ENCODE results near the gene SLC35B2. TPM values are rescaled to one million over a fixed set of nuclear protein-coding genes. Genes with fewer than 3 reads are reported as not detected.

SLC35B2 gene
- total and polyA plus RNA-seq, 10 of the 15 experiments (the other 5 are each of a cell fraction or from before 2014, with no cell fraction given): 11.3 to 45.4 (median 33.8) TPM

DNA sequence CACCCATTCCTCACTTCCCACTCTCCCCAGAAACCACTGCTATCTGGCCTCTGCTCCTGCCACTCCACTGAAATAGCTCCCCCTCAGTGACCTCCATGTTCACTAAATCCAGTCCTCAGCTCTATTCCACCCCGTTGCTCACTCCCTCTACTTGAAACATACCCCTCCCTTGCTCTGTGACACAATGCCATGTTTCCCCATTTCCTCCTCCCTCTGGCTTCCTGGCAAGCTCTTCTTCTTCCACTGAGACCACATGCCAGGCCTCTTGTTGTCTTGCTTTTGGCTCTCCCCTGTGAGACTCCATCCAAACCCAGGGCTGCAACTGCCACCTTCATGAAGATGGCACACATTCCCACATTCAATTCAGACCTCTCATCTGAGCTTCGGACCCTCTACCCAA, 26.8 kb upstream of the SLC35B2 start:
- POLR2A ChIA-PET: interaction anchor here (0.6 kb wide), 1 partner anchor 126 kb away, joined by 3 read pairs; no protein-coding TSS in a partner anchor
- no peaks in the 10 kb centered on the region for H3K36me3 ChIP-seq (ENCODE audit: control insufficient read depth in 2 of 2, insufficient read depth in 2 of 2, low read length in 1 of 2)
- SMC1A ChIA-PET (ENCODE audit: uncharacterized antibody, unreplicated experiment): no interaction called here
- 0% methylated on average over 2 of the region's 2 CpGs for WGBS (ENCODE audit: insufficient coverage, insufficient replicate concordance, low lambda C conversion rate, missing lambda C conversion rate)
- in situ Hi-C loops (cut with MboI): no loop called here
- no peak overlapping the region for H3K27ac ChIP-seq (ENCODE audit: control insufficient read depth, insufficient read depth)
- no peaks in the 10 kb centered on the region for H3K9me3 ChIP-seq (replicated peaks; ENCODE audit: control insufficient read depth, insufficient read depth, low read length)
- TF ChIP-seq, protein P1, sequence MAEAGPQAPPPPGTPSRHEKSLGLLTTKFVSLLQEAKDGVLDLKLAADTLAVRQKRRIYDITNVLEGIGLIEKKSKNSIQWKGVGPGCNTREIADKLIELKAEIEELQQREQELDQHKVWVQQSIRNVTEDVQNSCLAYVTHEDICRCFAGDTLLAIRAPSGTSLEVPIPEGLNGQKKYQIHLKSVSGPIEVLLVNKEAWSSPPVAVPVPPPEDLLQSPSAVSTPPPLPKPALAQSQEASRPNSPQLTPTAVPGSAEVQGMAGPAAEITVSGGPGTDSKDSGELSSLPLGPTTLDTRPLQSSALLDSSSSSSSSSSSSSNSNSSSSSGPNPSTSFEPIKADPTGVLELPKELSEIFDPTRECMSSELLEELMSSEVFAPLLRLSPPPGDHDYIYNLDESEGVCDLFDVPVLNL (IDR thresholded peaks at IDR 0.05; ENCODE audit: low read depth, low read length): no peak
- TF ChIP-seq BCL11A (IDR thresholded peaks at IDR 0.05; ENCODE audit: low read depth, low read length) (no peak), CBX5 (IDR thresholded peaks at IDR 0.05; ENCODE audit: low read depth) (no peak), SMARCA5 (IDR thresholded peaks at IDR 0.05) (no peak), MYC (IDR thresholded peaks at IDR 0.05; ENCODE audit: insufficient read depth, insufficient read length, insufficient replicate concordance, low read length, severe bottlenecking) (no peak), EGR1 (IDR thresholded peaks at IDR 0.05; ENCODE audit: borderline replicate concordance in 1 of 2, low read depth in 2 of 2, low read length in 2 of 2) (no peak), SUPT20H (IDR thresholded peaks at IDR 0.05; ENCODE audit: borderline replicate concordance, control insufficient read depth, low read depth, low read length) (no peak), MEF2B (IDR thresholded peaks at IDR 0.05; ENCODE audit: partially characterized antibody, poor library complexity, severe bottlenecking) (no peak), RBBP5 (conservative IDR thresholded peaks at IDR 0.05) (no peak), TCF7 (IDR thresholded peaks at IDR 0.05; ENCODE audit: borderline replicate concordance) (no peak), DPF2 (IDR thresholded peaks at IDR 0.05) (no peak), RUNX3 (IDR thresholded peaks at IDR 0.05; ENCODE audit: low read length) (no peak), FOXK2 (IDR thresholded peaks at IDR 0.05) (no peak), ESRRA (IDR thresholded peaks at IDR 0.05; ENCODE audit: low read length) (no peak), EED (IDR thresholded peaks at IDR 0.05; ENCODE audit: low read depth) (no peak), ZNF384 (IDR thresholded peaks at IDR 0.05; ENCODE audit: borderline replicate concordance, low read depth, low read length) (no peak), RFX5 (IDR thresholded peaks at IDR 0.05; ENCODE audit: low read depth, low read length) (no peak), KAT2A (conservative IDR thresholded peaks at IDR 0.05; ENCODE audit: control insufficient read depth, low read depth, low read length) (no peak)
- TF ChIP-seq, protein P2, sequence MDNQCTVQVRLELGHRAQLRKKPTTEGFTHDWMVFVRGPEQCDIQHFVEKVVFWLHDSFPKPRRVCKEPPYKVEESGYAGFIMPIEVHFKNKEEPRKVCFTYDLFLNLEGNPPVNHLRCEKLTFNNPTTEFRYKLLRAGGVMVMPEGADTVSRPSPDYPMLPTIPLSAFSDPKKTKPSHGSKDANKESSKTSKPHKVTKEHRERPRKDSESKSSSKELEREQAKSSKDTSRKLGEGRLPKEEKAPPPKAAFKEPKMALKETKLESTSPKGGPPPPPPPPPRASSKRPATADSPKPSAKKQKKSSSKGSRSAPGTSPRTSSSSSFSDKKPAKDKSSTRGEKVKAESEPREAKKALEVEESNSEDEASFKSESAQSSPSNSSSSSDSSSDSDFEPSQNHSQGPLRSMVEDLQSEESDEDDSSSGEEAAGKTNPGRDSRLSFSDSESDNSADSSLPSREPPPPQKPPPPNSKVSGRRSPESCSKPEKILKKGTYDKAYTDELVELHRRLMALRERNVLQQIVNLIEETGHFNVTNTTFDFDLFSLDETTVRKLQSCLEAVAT (IDR thresholded peaks at IDR 0.05): no peak
- TF ChIP-seq, protein P3, sequence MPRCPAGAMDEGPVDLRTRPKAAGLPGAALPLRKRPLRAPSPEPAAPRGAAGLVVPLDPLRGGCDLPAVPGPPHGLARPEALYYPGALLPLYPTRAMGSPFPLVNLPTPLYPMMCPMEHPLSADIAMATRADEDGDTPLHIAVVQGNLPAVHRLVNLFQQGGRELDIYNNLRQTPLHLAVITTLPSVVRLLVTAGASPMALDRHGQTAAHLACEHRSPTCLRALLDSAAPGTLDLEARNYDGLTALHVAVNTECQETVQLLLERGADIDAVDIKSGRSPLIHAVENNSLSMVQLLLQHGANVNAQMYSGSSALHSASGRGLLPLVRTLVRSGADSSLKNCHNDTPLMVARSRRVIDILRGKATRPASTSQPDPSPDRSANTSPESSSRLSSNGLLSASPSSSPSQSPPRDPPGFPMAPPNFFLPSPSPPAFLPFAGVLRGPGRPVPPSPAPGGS (IDR thresholded peaks at IDR 0.05; ENCODE audit: borderline replicate concordance, insufficient read depth, low read depth, low read length, poor library complexity, severe bottlenecking): no peak
- ATAC-seq (no peak), FAIRE-seq (no peak), DNase-seq (ENCODE audit: low read depth, low spot score) (no peak)
- H3K79me2 ChIP-seq (ENCODE audit: control insufficient read depth, insufficient read depth, low read length): no peaks in the 10 kb centered on the region
- CTCF ChIA-PET: interaction anchor here (1.0 to 1.8 kb wide), 2 partner anchors 16 to 53 kb away, joined by 3 to 7 read pairs; no protein-coding TSS in a partner anchor
- no peaks in the 10 kb centered on the region for H3K4me1 ChIP-seq (ENCODE audit: control insufficient read depth, insufficient read depth, low read length)
- no peak overlapping the region for H3K4me2 ChIP-seq (ENCODE audit: control insufficient read depth, insufficient read depth)
- H4K20me1 ChIP-seq (ENCODE audit: control insufficient read depth, insufficient read depth): no peaks in the 10 kb centered on the region
- RAD21 ChIA-PET (ENCODE audit: unreplicated experiment): no interaction called here
- BruUV-seq (replicated peaks): no TSS peak
- no peak overlapping the region for H2AFZ ChIP-seq (ENCODE audit: control insufficient read depth, low read depth, low read length)
- H3K4me3 ChIP-seq: no peak overlapping the region
- no peak overlapping the region for H3K9ac ChIP-seq (ENCODE audit: control insufficient read depth, insufficient read depth, low read length)
- intact Hi-C loops (cut with micrococcal nuclease; ENCODE audit: unreplicated experiment): no loop called here
- H3K27me3 ChIP-seq (replicated peaks in 1 of 2; ENCODE audit: control insufficient read depth in 2 of 2, insufficient read depth in 2 of 2, low read length in 1 of 2): peaks cover 0 to 1% of the 10 kb centered on the region in 2 experiments; a peak in 2 of 4 replicates

Data from GM12878 (cell line).